Measurements from ENCODE around the gene PDSS2.
"Not testable (repeated sequence)": the region's sequence is repeated elsewhere in the genome, so short reads cannot be mapped to it uniquely, and the experiment has no call there.

PDSS2 gene

GRCh38 chr6:107413966-107414645 lies 45.3 kb downstream of the PDSS2 start:
- no peak for FAIRE-seq

GRCh38 chr6:107411161-107411560 lies 48.2 kb downstream of the PDSS2 start:
- FAIRE-seq: no peak

- no peak for FAIRE-seq
Measured at GRCh38 chr6:107409942-107410341, 49.4 kb downstream of the PDSS2 start.

GRCh38 chr6:107408714-107409113 lies 50.6 kb downstream of the PDSS2 start:
- no peak for FAIRE-seq

- no peak for FAIRE-seq
Measured at GRCh38 chr6:107405002-107405401, 54.4 kb downstream of the PDSS2 start.

- FAIRE-seq: no peak
Measured at GRCh38 chr6:107402533-107402932, 56.8 kb downstream of the PDSS2 start.

- no peak for FAIRE-seq
Measured at GRCh38 chr6:107401573-107401972, 57.8 kb downstream of the PDSS2 start.

GRCh38 chr6:107400616-107401147 lies 58.7 kb downstream of the PDSS2 start:
- FAIRE-seq: no peak

GRCh38 chr6:107399935-107400334 lies 59.4 kb downstream of the PDSS2 start:
- FAIRE-seq: no peak

- peak; percentile 65 for FAIRE-seq
Measured at GRCh38 chr6:107398001-107398400, 61.4 kb downstream of the PDSS2 start.

GRCh38 chr6:107396211-107396610 lies 63.2 kb downstream of the PDSS2 start:
- no peak for FAIRE-seq

- peak; percentile 23 for FAIRE-seq
Measured at GRCh38 chr6:107392069-107392468, 67.3 kb downstream of the PDSS2 start.

GRCh38 chr6:107390685-107391435 lies 68.5 kb downstream of the PDSS2 start:
- FAIRE-seq: no peak

- no peak for FAIRE-seq
Measured at GRCh38 chr6:107390056-107390455, 69.3 kb downstream of the PDSS2 start.

GRCh38 chr6:107386904-107387303 lies 72.5 kb downstream of the PDSS2 start:
- FAIRE-seq: no peak

- FAIRE-seq: no peak
Measured at GRCh38 chr6:107386340-107386739, 73.0 kb downstream of the PDSS2 start.

GRCh38 chr6:107383705-107384104 lies 75.7 kb downstream of the PDSS2 start:
- FAIRE-seq: no peak

- FAIRE-seq: no peak
Measured at GRCh38 chr6:107374264-107374663, 85.1 kb downstream of the PDSS2 start.

- no peak for FAIRE-seq
Measured at GRCh38 chr6:107369493-107369892, 89.9 kb downstream of the PDSS2 start.

- no peak for FAIRE-seq
Measured at GRCh38 chr6:107368471-107368870, 90.9 kb downstream of the PDSS2 start.

GRCh38 chr6:107364173-107364572 lies 95.2 kb downstream of the PDSS2 start:
- FAIRE-seq: not testable (repeated sequence)

- no peak for FAIRE-seq
Measured at GRCh38 chr6:107361753-107362604, 97.4 kb downstream of the PDSS2 start.

GRCh38 chr6:107360476-107360875 lies 98.9 kb downstream of the PDSS2 start:
- no peak for FAIRE-seq

Measured in A204.1 (cell line).